H9 (cell line): ENCODE results near the gene FHIT. TPM values are rescaled to one million over a fixed set of nuclear protein-coding genes. Genes with fewer than 3 reads are reported as not detected.

Source experiments
- DNase-seq: peaks from one replicate; pipeline ENCODE4 v3.0.0-alpha.2; 2017
- H2AFZ ChIP-seq: one replicate; pipeline ENCODE4 v1.6.1; 2013; ENCODE audit warnings: mild to moderate bottlenecking, low read length, control low read depth, moderate library complexity
- H2AK5ac ChIP-seq: 2 replicates; pipeline ENCODE4 v1.6.1; 2013; ENCODE audit warnings: low read length, control low read depth, mixed read lengths; ENCODE audit not compliant: insufficient read length
- H2BK120ac ChIP-seq: one replicate; pipeline ENCODE4 v1.6.1; 2013; ENCODE audit warnings: low read depth, mild to moderate bottlenecking, low read length, control low read depth, inconsistent platforms; ENCODE audit not compliant: poor library complexity, severe bottlenecking
- H2BK12ac ChIP-seq: 2 replicates; pipeline ENCODE4 v1.6.1; 2013; ENCODE audit warnings: low read length, control low read depth, mixed read lengths, low read depth; ENCODE audit not compliant: insufficient read length
- H2BK15ac ChIP-seq: 2 replicates; pipeline ENCODE4 v1.6.1; 2013; ENCODE audit warnings: low read depth, low read length, control low read depth
- H2BK20ac ChIP-seq: one replicate; pipeline ENCODE4 v1.6.1; 2013; ENCODE audit warnings: low read depth, mild to moderate bottlenecking, low read length, control low read depth, inconsistent platforms; ENCODE audit not compliant: poor library complexity, severe bottlenecking
- H2BK5ac ChIP-seq: 2 replicates; pipeline ENCODE4 v1.6.1; 2013; ENCODE audit warnings: low read length, control low read depth, mixed read lengths; ENCODE audit not compliant: insufficient read length
- H3K14ac ChIP-seq: 2 replicates; pipeline ENCODE4 v1.6.1; 2013; ENCODE audit warnings: low read length, control low read depth; ENCODE audit not compliant: insufficient read depth
- H3K18ac ChIP-seq: 2 replicates; pipeline ENCODE4 v1.6.1; 2013; ENCODE audit warnings: low read depth, mild to moderate bottlenecking, mixed read lengths, low read length, control low read depth; ENCODE audit not compliant: insufficient read length
- H3K23ac ChIP-seq: 2 replicates; pipeline ENCODE4 v1.6.1; 2013; ENCODE audit warnings: low read length, control low read depth, mixed read lengths, low read depth; ENCODE audit not compliant: insufficient read length
- H3K23me2 ChIP-seq: 2 replicates; pipeline ENCODE4 v1.6.1; 2013; ENCODE audit warnings: low read depth, mild to moderate bottlenecking, mixed read lengths, low read length, control low read depth; ENCODE audit not compliant: insufficient read length, poor library complexity, severe bottlenecking
- H3K27ac ChIP-seq: 2 replicates; pipeline ENCODE4 v1.5.1; 2013; ENCODE audit warnings: low read length, control low read depth, mixed read lengths, low read depth; ENCODE audit not compliant: insufficient read length
- H3K27me3 ChIP-seq: 2 replicates; pipeline ENCODE4 v1.6.1; 2013; ENCODE audit warnings: low read length, control low read depth, inconsistent platforms; ENCODE audit not compliant: insufficient read depth
- H3K4ac ChIP-seq: 2 replicates; pipeline ENCODE4 v1.6.1; 2013; ENCODE audit warnings: low read depth, mild to moderate bottlenecking, control low read depth, inconsistent platforms, low read length, moderate library complexity
- H3K4me1 ChIP-seq: 2 replicates; pipeline ENCODE4 v1.6.1; 2013; ENCODE audit warnings: low read length, control low read depth, inconsistent platforms; ENCODE audit not compliant: insufficient read depth
- H3K4me2 ChIP-seq: 2 replicates; pipeline ENCODE4 v1.6.1; 2013; ENCODE audit warnings: low read length, control low read depth, mixed read lengths; ENCODE audit not compliant: insufficient read length, insufficient read depth
- H3K56ac ChIP-seq: 2 replicates; pipeline ENCODE4 v1.6.1; 2013; ENCODE audit warnings: low read depth, mild to moderate bottlenecking, mixed read lengths, low read length, control low read depth; ENCODE audit not compliant: insufficient read length
- H3K79me1 ChIP-seq: 2 replicates; pipeline ENCODE4 v1.6.1; 2013; ENCODE audit warnings: low read depth, mild to moderate bottlenecking, moderate library complexity, low read length, control low read depth, inconsistent platforms; ENCODE audit not compliant: insufficient read depth, poor library complexity, severe bottlenecking
- H3K79me2 ChIP-seq: 2 replicates; pipeline ENCODE4 v1.6.1; 2013; ENCODE audit warnings: low read length, control low read depth, inconsistent platforms; ENCODE audit not compliant: insufficient read depth
- H3K9ac ChIP-seq: 2 replicates; pipeline ENCODE4 v1.6.1; 2013; ENCODE audit warnings: low read length, control low read depth, mixed read lengths; ENCODE audit not compliant: insufficient read length; ENCODE audit errors: extremely low read depth
- H3K9me3 ChIP-seq: one replicate; pipeline ENCODE4 v1.6.1; 2013; ENCODE audit warnings: low read depth, low read length, inconsistent platforms; ENCODE audit not compliant: control insufficient read depth
- H3T11ph ChIP-seq: one replicate; pipeline ENCODE4 v1.6.1; 2013; ENCODE audit warnings: mild to moderate bottlenecking, low read length, control low read depth, inconsistent platforms
- H4K20me1 ChIP-seq: one replicate; pipeline ENCODE4 v1.6.1; 2013; ENCODE audit not compliant: control insufficient read depth, insufficient read length, insufficient read depth
- H4K5ac ChIP-seq: 2 replicates; pipeline ENCODE4 v1.6.1; 2013; ENCODE audit warnings: low read depth, mild to moderate bottlenecking, mixed read lengths, low read length, control low read depth; ENCODE audit not compliant: insufficient read length
- H4K8ac ChIP-seq: replicated peaks from 2 replicates; pipeline ENCODE4 v1.6.1; 2013; ENCODE audit warnings: low read length, control low read depth, mixed read lengths, low read depth; ENCODE audit not compliant: insufficient read length
- H4K91ac ChIP-seq: 2 replicates; pipeline ENCODE4 v1.6.1; 2013; ENCODE audit warnings: low read depth, mild to moderate bottlenecking, moderate library complexity, mixed read lengths, low read length, control low read depth; ENCODE audit not compliant: insufficient read length
- H3K27ac Mint-ChIP-seq, 3 experiments: 2 replicates in 2 of 3; 3 replicates in 1 of 3; pipeline ENCODE4 v1.8.0; 2020 to 2021; ENCODE audit warnings: mixed read lengths in 3 of 3, mild to moderate bottlenecking in 1 of 3, moderate library complexity in 1 of 3
- H3K27me3 Mint-ChIP-seq: 2 replicates; pipeline ENCODE4 v1.8.0; 2021; ENCODE audit warnings: low read depth, mild to moderate bottlenecking, moderate library complexity, mixed read lengths
- H3K36me3 Mint-ChIP-seq, 3 experiments: 2 replicates in 2 of 3; 3 replicates in 1 of 3; pipeline ENCODE4 v1.8.0; 2020 to 2021; ENCODE audit warnings: low read depth in 3 of 3, mixed read lengths in 3 of 3; ENCODE audit not compliant: insufficient read depth in 1 of 3
- H3K4me1 Mint-ChIP-seq, 2 experiments: 2 replicates each; pipeline ENCODE4 v1.8.0; 2020; ENCODE audit warnings: mixed read lengths in 2 of 2
- H3K4me3 Mint-ChIP-seq, 2 experiments: 2 replicates in 1 of 2; 3 replicates in 1 of 2; pipeline ENCODE4 v1.8.0; 2020 to 2021; ENCODE audit warnings: mild to moderate bottlenecking in 2 of 2, mixed read lengths in 2 of 2, moderate library complexity in 1 of 2
- H3K9me3 Mint-ChIP-seq, 2 experiments: 2 replicates in 1 of 2; 3 replicates in 1 of 2; pipeline ENCODE4 v1.8.0; 2020; ENCODE audit warnings: mild to moderate bottlenecking in 2 of 2, mixed read lengths in 2 of 2, moderate library complexity in 1 of 2
- CTCF ChIP-seq: fragments of 200-600 bp; sonication (generic); conservative IDR thresholded peaks from 3 replicates; pipeline ENCODE4 v1.8.0; 2021; ENCODE audit warnings: antibody characterized with exemption, mild to moderate bottlenecking
- total RNA-seq: library from RNA; stranded (reverse); gene quantifications from 2 replicates; pipeline ENCODE4 v1.2.1, GENCODE V29; 2021

FHIT gene
- total RNA-seq, 1 experiment from 2014 or later, result 3.0 TPM

GRCh38 chr3:61233746-61234145 is 17.5 kb downstream of the FHIT start:
- H3K36me3 Mint-ChIP-seq, result no peaks in the 10 kb centered on the region; a peak in 1 of 7 replicates
- no peak overlapping the region for H3K27ac ChIP-seq
- no peaks in the 10 kb centered on the region for H3K9me3 ChIP-seq
- H3K23me2 ChIP-seq, result no peaks in the 10 kb centered on the region
- peaks cover 14% of the 10 kb centered on the region in 2 experiments for H3K4me1 Mint-ChIP-seq
- 0 out of 2 replicates have a peak, but pooled peaks cover 1% of the 10 kb centered on the region for H3K4me1 ChIP-seq
- H3K79me1 ChIP-seq, result no peaks in the 10 kb centered on the region
- H4K91ac ChIP-seq, result no peak overlapping the region
- H3K4me2 ChIP-seq, result no peak overlapping the region
- no peak overlapping the region for H3K18ac ChIP-seq
- H4K20me1 ChIP-seq, result no peaks in the 10 kb centered on the region
- no peak overlapping the region for H2AFZ ChIP-seq
- H3T11ph ChIP-seq, result no peak overlapping the region
- no peak overlapping the region for H4K5ac ChIP-seq
- H2BK12ac ChIP-seq, result no peak overlapping the region
- H3K23ac ChIP-seq, result no peak overlapping the region
- H2BK15ac ChIP-seq, result no peak overlapping the region
- no peak overlapping the region for H3K14ac ChIP-seq
- no peak overlapping the region for H2BK120ac ChIP-seq
- no peak overlapping the region for H4K8ac ChIP-seq
- TF ChIP-seq CTCF, result no peak
- H3K27me3 Mint-ChIP-seq, result no peaks in the 10 kb centered on the region
- H2BK5ac ChIP-seq, result no peak overlapping the region
- H3K56ac ChIP-seq, result no peak overlapping the region
- H3K27me3 ChIP-seq, result no peaks in the 10 kb centered on the region
- H3K9ac ChIP-seq, result no peak overlapping the region
- no peak overlapping the region for H2AK5ac ChIP-seq
- no peaks in the 10 kb centered on the region for H3K9me3 Mint-ChIP-seq
- H3K4ac ChIP-seq, result no peak overlapping the region
- H3K79me2 ChIP-seq, result no peaks in the 10 kb centered on the region
- no peak overlapping the region for H3K27ac Mint-ChIP-seq
- DNase-seq, result no peak
- H2BK20ac ChIP-seq, result no peak overlapping the region
- H3K4me3 Mint-ChIP-seq, result no peak overlapping the region
